Ramos (cell line): Measurements from ENCODE around the gene RAB3C.
"Not testable (repeated sequence)": the region's sequence is repeated elsewhere in the genome, so short reads cannot be mapped to it uniquely, and the experiment has no call there.

Experiments used
- in situ Hi-C: fragments of 300-500 bp; cut with MboI; formaldehyde crosslinking; loops from one replicate; pipeline ENCODE4 v1.14.3; 2022; ENCODE audit warnings: low sequenced_read_pairs; ENCODE audit not compliant: unreplicated experiment

The RAB3C gene

DNA sequence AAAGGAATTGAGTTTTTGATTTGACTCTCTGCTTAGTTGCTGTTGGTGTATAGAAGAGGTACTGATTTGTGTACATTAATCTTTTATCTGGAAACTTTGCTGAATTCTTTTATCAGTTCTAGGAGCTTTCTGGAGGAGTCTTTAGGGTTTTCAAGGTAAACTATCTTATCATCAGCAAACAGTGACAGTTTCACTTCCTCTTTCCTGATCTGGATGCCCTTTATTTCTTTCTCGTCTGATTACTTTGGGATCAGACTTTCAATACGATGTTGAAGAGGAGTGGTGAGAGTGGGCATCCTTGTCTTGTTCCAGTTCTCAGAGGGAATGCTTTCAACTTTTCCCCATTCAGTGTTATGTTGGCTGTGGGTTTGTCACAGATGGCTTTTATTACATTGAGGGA is 17.7 kb downstream of the RAB3C start:
- in situ Hi-C loops = not testable (repeated sequence)

DNA sequence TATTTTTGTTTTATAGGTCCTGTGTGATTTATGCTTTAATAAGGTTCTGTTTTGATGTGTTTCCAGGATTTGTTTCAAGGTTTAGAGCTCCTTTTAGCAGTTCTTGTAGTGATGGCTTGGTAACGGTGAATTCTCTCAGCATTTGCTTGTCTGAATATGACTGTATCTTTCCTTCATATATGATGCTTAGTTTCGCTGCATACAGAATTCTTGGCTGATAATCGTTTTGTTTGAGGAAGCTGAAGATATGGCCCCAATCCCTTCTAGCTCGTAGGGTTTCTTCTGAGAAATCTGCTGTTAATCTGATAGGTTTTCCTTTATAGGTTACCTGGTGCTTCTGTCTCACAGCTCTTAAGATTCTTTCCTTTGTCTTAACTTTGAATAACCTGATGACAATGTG is 20.0 kb downstream of the RAB3C start:
- in situ Hi-C loops = not testable (repeated sequence)

DNA sequence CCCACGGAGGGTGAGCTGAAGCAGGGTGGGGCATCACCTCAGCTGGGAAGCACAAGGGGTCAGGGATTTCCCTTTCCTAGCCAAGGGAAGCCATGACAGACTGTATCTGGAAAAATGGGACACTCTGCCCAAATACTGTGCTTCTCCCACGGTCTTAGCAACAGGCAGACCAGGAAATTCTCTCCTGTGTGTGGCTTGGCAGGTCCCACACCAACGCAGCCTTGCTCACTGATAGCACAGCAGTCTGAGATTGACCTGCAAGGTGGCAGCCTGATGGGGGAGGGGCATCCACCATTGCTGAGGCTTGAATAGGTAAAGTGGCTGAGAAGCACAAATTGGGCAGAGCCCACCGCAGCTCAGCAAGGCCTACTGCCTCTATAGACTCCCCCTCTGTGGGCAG is 23.2 kb downstream of the RAB3C start:
- in situ Hi-C loops = no loop called here

DNA sequence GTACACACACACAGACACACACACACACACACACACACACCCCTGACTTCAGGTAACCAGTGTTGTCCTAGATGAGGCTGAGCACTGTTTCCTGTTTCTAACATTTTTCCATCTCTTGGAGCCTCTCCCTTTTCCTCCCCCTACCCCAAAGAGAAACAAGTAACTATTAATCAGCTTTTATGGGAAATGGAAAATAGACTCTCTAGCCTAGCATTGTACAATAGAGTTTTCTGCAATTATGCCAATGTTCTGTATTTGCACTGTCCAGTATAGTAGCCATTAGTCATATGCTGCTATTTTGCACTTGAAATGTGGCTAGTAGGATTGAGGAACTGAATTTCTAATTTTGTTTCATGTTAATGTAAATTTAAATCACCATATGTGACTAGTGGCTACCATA is 33.1 kb downstream of the RAB3C start:
- in situ Hi-C loops = no loop called here

DNA sequence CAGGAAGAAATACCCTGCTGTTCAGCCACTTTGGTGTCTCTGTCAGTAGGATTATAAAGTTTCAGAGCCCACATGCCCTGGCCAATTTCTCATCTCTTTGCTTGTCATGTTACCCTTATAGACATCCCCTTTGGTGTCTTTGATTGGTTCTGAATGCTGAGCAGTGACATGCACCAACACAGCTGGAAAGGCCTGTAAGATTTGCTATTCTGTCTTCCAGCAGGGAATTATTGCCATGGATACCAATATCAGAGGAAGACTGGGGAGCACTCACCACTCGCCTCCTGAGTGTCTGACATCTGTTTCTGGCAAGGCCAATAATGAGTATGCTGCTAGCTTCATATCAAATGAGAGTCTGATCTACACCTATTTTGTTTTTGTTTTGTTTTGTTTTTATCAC is 34.4 kb downstream of the RAB3C start:
- in situ Hi-C loops = no loop called here

DNA sequence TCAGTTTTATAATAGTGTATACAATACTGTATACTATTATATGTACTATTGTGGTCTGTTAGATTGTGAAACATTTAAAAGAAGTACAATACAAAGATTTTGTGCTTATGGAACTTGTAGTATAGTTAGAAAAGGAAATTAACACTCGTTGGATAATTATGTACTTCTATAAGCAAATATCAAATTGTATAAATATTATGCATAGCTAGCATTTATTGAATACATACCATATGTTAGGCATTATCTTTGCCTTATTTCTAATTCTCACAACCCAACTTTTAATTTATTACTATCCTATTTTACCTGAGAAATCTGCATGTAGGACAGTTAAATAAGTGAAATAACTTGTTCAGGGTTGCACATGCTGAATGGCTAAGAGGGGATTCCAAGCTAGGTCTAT is 37.5 kb downstream of the RAB3C start:
- in situ Hi-C loops = no loop called here

DNA sequence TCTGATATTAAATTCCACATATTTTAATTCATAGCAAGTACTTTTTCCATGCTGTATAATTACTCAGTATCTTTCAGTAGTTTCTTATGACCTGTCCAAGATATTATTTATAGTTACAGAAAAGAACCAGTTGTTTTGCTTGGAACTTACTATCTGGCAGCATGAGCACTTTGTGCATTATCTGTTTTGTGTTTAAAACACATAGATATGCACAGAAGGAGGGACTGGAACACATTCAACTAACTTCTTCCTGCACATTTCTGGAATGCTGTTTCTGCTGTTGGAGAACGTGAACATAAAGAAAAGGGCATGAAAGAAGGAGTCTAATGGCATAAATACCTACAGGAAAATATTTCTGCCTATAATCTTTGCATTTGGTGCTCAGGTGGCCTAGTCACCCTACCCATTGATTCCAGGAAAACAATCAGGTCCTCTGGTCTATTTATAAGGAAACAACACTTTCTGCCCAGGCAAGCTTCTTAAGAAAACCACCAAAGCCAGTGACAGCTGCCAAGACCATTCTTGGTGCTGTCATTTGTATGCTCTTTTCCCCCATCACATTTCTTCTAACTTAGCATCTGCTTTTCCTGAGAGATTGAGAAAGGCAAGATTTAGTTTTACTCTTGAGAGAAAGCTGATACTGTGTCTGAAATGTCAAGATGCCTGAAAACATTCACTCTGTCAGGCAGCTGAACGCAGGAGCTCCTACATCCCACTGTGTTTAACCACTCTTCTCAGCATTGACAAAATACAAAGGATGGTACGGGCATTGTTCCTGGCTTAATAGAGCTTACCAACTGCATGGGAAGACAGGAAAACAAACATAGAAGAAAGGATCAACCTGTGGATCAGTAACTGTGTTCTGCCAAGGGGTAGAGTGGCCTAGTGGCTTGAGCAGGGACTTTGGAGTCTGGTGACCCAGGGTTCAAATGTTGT is 40.3 kb downstream of the RAB3C start:
- in situ Hi-C loops = no loop called here

DNA sequence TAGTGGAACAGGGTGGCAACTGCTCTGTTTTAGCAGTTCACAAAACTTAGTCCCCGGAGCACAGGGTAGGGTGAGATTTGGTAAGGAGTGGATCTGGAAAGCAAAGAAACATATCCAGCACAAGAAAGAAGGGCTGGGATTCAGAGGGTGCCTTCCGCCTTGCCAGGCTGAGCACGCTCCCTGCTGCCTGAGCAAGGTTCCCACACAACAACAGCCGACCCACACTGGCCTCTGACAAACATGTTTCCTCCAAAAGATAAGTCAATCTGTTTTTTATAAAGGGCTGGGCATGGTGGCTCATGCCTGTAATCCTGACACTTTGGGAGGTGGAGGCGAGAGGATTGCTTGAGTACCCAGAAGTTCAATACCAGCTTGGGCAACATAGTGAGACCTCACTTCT is 45.8 kb downstream of the RAB3C start:
- in situ Hi-C loops = no loop called here

DNA sequence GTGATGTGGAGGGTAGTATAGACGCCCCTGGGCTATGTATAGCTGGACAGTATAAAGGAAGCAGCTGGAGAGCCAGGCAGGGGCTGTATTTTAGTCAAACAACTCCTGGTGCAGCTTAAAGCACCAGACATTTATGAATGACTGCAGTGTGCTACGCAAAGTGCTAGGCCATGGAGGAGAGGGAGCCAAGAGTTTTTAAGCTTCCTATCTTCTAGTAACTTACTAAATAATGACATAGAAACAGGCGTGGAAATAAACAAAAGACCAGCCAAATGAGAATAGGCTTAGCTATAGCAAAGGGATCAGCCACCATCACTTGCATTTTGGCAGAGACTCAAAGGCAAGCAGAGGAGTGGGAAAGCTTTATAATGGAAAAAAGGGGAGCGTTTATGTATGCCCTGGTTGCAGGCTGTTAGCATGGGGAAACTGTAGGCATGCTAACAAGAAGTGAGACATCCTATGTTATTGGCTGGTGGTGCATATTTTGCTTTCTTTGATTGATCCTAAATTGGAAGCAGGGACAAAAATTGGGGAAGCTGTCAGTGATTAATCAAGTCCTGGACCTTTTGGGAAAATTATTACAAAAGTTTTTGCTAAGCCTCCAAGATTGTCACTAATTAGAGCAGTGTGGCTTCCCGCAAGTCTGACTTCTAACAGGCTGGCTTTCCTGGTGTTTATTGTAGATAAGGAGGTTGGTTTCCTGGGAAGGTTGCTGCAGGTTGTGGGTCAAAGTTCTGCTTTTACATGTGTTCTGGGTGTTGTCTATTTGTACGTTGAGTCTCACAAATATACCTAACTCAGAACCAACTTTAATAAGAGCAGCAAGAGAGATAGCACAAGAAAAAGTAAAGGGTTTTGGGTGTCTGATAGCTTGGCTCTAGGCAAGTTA is 46.6 kb downstream of the RAB3C start:
- in situ Hi-C loops = no loop called here

DNA sequence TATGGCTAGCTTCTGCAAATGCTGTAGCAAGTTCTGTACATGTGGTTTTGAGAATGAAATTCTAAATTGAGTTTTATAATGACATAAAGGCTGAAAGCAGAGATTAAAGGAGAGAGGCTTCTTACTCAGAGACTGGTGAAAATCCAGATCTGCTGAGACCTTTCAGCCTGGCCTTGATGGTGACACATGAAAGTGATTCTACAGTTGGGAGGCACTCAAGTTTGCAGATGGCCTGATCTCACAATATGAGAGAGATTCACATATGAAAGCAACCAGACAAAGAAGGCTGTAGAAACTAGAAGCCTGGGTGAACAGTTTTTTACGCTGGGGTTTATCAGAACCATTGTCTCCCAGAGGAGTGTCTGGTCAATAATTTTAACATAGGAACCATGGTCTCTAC is 49.0 kb downstream of the RAB3C start:
- in situ Hi-C loops = no loop called here

DNA sequence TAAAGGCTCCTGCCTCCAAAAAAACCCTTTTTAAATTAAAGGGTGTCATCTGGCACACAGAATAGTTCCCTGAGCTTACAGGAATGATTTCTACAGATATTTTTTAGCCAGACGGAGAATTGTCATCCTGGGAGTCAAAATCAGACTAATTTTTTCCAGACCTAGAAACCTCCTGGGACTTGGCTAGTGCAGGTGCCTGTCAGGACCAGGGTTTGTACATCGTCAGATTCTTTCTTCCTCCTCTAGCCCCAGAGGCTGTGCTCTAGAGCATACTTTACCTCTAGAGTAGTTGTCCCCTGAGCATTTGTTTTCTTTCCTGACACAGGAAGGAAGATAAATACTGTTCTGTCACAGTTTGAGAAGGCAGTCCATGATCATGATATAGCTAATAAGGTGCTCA is 52.5 kb downstream of the RAB3C start:
- in situ Hi-C loops = no loop called here

DNA sequence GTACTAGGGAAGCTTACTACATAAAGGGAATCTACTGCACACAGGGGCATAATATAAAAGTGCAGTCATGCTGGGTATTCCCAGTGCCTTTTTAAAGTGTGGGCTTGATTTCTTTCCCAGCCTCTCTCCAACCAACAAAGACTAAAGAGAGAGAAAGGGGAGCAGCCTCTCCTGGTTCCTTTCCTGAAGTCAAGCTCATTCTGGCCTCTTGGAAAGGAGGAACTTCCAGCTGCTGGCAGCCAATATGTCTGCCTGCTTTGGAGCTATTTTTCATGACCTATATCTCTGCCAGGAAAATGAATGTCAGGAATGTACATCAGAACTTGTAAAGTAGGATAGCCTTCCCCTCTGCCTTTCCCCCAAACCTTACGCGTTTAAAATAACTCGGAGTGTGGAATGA is 57.1 kb downstream of the RAB3C start:
- in situ Hi-C loops = no loop called here

DNA sequence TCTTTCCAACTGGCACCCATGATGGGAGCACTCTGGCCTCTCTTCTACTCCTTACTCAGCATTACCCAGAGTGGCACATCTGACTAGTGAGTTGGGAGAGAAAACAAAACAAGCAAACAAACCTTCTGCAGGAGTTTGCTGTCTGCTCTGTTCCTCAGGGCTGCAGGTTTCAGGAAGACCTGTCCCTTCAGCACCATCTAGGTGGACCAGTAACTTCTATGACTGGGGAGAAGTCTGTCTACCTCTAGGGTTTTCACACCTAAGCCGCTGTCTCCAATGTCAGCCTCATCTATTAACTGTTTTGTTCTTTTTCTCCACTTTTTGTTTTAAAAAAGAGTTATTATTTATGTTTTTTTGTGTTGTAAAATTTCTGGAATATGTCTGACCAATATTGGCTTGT is 58.7 kb downstream of the RAB3C start:
- in situ Hi-C loops = no loop called here

DNA sequence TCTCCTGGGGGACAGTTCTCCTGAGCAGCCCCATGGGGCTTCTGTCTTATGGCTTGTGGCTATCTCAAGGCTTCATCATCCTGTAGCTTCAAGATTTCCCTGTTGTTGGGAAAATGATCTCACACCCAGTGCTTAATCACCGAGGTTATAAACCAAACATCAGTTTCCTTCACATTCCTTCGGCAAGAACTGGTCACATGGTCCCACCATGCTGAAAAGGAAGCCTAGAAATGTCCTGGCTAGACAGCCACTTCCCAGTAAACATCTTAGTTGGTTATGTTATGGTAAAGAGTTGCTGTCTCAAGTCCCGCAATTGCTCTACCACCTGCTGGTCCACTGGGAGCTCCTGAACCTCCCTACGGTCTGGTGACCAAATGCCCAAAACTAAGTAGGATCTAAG is 66.0 kb downstream of the RAB3C start:
- in situ Hi-C loops = no loop called here

DNA sequence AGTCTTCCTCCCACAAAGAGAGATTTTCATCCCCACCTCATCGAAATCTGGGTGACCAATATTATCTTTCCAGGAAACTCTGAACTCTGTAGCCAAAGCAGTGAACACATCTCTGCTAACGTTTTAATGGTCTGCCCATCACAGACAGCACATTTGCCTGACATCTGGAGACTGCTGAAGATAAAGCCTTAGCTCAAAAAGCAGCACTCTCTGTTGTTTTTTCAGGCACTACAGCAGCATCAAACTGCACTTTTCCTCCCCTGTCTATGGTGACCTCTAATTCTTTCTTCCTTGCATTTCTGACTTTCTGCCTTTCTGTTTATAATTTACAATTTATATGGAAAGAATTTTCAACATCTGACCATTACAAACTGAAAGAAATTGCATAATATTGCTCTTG is 66.8 kb downstream of the RAB3C start:
- in situ Hi-C loops = no loop called here

DNA sequence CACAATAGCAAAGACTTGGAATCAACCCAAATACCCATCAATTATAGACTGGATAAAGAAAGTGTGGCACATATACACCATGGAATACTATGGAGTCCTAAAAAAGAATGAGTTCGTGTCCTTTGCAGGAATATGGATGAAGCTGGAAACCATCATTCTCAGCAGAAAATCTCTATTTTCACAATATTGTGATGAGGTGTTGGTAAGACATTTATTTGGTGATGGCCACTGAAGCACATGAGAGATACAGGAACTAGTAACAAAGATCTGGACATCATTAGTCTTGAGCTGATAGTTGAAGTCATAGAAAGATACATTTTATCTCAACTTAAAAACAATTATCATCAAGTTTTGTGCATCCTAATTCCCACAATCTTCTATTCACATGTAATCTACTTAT is 70.6 kb downstream of the RAB3C start:
- in situ Hi-C loops = no loop called here

DNA sequence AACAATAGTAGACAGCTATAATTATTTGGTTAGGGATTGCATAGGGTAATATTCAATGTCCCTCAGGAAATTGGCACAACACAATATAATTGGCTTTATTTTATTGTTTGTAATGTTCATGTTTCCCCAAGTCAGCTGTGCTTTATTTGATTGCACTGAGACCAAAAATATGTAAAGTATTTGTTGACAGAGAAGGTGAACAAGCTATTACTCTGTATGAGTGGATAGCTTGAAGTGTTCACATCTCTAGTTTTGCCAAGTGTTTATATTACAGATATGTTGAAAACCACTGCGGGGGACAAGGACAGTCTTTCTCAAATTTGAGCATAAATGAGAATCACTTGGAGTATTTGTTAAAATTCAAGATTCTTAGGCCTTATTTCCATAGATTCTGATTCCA is 83.3 kb downstream of the RAB3C start:
- in situ Hi-C loops = no loop called here

DNA sequence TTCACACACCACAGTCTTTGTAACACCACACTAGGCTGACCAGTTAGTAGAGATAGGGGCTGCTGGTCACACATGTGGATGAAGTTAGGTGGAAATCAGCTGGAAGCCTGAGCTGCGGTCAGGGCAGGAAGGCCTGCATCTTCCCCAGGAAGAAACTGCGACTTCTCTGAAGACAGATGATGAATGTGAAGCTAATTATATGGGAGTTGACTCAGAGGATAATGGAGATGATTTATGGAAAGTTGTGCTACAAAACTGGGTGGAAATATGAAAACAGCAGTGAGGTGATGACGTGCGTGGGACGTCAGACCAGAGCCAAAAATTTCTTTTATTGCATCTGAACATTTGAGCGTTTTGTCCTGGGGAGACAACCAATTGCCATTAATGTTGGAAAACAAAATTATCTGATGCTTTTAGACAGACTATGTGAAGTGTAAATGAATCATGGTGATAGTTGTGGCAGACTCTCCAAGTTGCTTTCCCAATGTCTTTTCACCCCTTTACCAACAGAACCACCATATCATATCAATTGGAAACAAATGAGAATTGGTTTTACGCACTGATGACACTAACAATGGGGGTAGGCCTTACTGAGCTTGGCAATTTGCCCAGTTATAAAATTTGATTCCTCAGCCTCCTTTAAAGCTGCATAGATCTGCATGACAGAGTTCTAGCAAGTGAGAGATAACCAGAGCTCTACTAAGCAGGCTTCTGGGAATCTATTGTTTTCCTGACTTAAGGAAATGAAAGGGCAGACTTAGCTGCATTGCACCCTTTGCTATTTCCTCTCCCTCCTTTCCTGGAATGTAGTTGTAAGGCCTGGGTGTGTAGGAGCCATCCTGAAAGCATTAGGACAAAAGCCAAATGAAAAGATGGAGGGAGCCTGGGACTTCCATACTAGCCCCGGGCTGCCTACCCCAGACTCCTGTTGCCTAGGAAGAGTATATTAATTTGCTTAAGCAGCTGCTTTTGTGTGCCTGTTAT is 84.0 kb downstream of the RAB3C start:
- in situ Hi-C loops = no loop called here

DNA sequence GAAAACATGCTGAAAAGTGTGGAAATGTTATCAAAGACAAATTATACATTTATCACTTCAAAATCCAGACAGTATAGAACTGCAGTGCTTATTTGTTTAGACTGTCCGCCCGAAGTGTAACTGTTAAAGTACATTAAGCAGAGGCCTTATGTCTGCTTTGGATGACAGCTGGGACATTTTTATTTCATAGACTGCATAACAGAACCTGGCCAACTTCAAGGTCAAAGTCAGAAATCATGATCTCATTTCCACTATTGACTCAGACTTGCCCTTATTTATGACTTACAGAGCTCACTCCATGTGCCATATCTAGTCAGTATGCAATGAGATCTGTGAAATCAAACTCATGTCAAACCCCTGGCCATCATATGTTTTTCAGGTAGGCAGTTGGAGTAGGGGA is 87.7 kb downstream of the RAB3C start:
- in situ Hi-C loops = no loop called here

DNA sequence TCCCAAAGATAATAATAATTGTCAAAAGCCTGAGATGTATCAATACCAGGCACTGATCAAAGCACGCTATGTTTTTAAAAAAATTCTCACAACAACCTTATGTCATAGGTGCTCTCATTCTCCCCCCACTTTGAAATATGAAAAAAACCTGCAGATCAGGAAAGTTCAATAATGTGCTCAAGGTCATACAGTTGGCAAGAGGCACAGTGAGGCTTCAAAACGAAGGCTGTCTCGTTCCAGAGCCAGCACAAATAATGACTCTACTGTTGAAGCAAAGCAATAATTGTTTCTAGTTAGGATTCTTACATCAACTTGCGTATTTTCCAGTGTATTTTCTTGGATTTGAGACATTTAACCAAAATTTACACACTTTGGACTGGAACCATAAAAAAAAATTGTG is 88.3 kb downstream of the RAB3C start:
- in situ Hi-C loops = no loop called here
